Measurements from ENCODE around the gene LGALS9. TPM values are rescaled to one million over a fixed set of nuclear protein-coding genes. Genes with fewer than 3 reads are reported as not detected.
A peak's percentile ranks its signal among the peaks of the same experiment; 100 is the strongest.
"Not testable (repeated sequence)": the region's sequence is repeated elsewhere in the genome, so short reads cannot be mapped to it uniquely, and the experiment has no call there.

LGALS9 gene
- polyA plus RNA-seq, 1 donor = 30.0 TPM

DNA sequence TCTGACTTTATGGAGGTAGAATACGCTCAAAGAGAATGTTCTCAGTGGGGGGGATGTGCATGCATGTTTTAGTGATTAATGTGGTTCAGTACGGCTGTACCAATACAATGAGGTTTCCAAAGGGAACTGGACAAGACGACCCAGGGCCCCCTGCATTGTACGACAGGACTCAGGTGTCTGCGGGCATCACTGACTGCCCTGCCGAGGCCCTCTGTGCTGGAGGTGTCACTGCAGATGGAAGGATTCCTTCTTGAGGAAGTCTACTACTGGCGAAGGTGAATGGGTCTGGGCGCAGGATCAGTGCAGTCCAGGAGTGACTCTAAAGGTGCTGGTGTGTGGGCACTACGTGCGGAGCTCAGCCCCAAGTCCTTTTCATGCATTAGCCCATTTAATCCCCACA lies 3.5 kb upstream of the LGALS9 start:
- WGBS (ENCODE audit: insufficient coverage, low lambda C conversion rate) = no CpG with 5 or more reads among the region's 10 CpGs
- DNase-seq = no peak
- H3K27ac ChIP-seq (ENCODE audit: low read length) = no peak overlapping the region
- H3K9me3 ChIP-seq (ENCODE audit: control insufficient read depth, low read depth, low read length) = no peaks in the 10 kb centered on the region
- peaks cover 40% of the 10 kb centered on the region for H3K36me3 ChIP-seq (ENCODE audit: control insufficient read depth, insufficient read depth, low read length)
- H3K4me1 ChIP-seq (ENCODE audit: control insufficient read depth, insufficient read depth, low read length) = no peaks in the 10 kb centered on the region
- no peak overlapping the region for H3K4me3 ChIP-seq (ENCODE audit: low read length)
- H3K27me3 ChIP-seq (ENCODE audit: control insufficient read depth, insufficient read depth, low read length) = no peaks in the 10 kb centered on the region

DNA sequence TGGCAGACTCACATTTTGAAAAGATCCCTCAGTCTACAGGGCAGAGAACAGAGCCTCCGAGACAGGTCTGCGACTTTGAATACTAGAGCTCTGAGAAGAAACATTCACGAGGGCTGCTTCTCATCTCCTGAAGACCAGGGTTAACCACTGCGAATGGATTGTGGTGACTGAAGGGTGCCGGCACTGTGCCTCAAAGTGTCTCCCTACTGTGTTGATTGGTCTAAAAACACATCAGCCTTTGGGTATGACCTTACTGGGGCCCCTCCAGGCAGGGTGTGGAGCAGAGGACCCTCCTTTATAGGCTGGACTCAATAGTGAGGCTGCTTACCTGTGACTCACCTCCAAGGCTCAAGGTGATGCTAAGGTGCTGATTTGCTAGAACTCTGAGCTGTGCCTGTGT lies 2.6 kb upstream of the LGALS9 start:
- no peak for DNase-seq
- no CpG with 5 or more reads among the region's 5 CpGs for WGBS (ENCODE audit: insufficient coverage, low lambda C conversion rate)

DNA sequence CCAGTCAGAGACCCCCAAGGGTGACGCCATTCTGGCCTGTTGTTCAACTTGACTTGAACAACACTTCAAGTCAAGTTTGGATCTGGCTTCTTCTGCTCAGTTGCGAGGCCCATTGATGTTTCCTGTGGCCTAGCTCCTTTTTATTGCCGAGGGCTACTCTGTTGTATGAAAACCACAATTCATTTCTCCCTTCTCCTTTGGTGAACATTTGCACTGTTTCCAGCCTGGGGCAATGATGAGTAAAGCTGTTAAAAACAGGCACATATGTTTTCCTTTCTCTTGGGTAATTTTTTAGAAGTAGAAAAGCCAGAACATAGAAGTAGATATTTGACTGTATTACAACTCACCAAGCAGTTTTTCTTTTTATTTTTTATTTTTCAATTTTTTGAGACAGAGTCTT lies 1.7 kb upstream of the LGALS9 start:
- H3K27me3 ChIP-seq (ENCODE audit: control insufficient read depth, insufficient read depth, low read length); H3K4me3 ChIP-seq (ENCODE audit: low read length); DNase-seq; H3K27ac ChIP-seq (ENCODE audit: low read length); H3K9me3 ChIP-seq (ENCODE audit: control insufficient read depth, low read depth, low read length); H3K4me1 ChIP-seq (ENCODE audit: control insufficient read depth, insufficient read depth, low read length): not testable (repeated sequence)
- H3K36me3 ChIP-seq (ENCODE audit: control insufficient read depth, insufficient read depth, low read length) = peaks cover 22% of the 10 kb centered on the region
- no CpG with 5 or more reads among the region's 3 CpGs for WGBS (ENCODE audit: insufficient coverage, low lambda C conversion rate)

More for the DNA sequence above, 2.6 kb upstream of the LGALS9 start:
- H3K9me3 ChIP-seq (ENCODE audit: control insufficient read depth, low read depth, low read length) = no peaks in the 10 kb centered on the region
- H3K27me3 ChIP-seq (ENCODE audit: control insufficient read depth, insufficient read depth, low read length) = no peaks in the 10 kb centered on the region
- no peak overlapping the region for H3K4me3 ChIP-seq (ENCODE audit: low read length)
- H3K36me3 ChIP-seq (ENCODE audit: control insufficient read depth, insufficient read depth, low read length) = peaks cover 31% of the 10 kb centered on the region
- H3K4me1 ChIP-seq (ENCODE audit: control insufficient read depth, insufficient read depth, low read length) = no peaks in the 10 kb centered on the region
- H3K27ac ChIP-seq (ENCODE audit: low read length) = no peak overlapping the region

DNA sequence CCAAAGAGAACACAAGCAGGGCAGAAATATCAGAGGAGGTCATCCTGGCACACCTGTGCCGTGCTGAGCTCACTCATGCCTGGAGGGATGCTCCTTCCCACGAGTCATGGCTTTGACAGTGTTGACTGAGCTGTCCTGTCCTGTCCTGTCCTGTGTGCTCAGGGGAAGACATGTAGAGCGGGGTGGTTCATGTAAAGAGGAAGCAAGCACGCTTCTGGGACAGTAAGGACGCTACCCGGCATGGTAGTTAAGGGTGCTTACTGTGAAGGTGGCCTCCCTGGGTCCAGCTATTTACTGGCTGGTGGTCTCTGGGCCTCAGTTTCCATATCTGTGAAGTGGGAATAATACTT lies 398 bp downstream of the LGALS9 start:
- DNase-seq = no peak
- no peaks in the 10 kb centered on the region for H3K4me1 ChIP-seq (ENCODE audit: control insufficient read depth, insufficient read depth, low read length)
- no CpG with 5 or more reads among the region's 6 CpGs for WGBS (ENCODE audit: insufficient coverage, low lambda C conversion rate)
- H3K27ac ChIP-seq (ENCODE audit: low read length) = no peak overlapping the region
- H3K9me3 ChIP-seq (ENCODE audit: control insufficient read depth, low read depth, low read length) = no peaks in the 10 kb centered on the region
- H3K27me3 ChIP-seq (ENCODE audit: control insufficient read depth, insufficient read depth, low read length) = no peaks in the 10 kb centered on the region
- peaks cover 4% of the 10 kb centered on the region for H3K36me3 ChIP-seq (ENCODE audit: control insufficient read depth, insufficient read depth, low read length)
- peak overlapping the region; percentile 7 for H3K4me3 ChIP-seq (ENCODE audit: low read length)

DNA sequence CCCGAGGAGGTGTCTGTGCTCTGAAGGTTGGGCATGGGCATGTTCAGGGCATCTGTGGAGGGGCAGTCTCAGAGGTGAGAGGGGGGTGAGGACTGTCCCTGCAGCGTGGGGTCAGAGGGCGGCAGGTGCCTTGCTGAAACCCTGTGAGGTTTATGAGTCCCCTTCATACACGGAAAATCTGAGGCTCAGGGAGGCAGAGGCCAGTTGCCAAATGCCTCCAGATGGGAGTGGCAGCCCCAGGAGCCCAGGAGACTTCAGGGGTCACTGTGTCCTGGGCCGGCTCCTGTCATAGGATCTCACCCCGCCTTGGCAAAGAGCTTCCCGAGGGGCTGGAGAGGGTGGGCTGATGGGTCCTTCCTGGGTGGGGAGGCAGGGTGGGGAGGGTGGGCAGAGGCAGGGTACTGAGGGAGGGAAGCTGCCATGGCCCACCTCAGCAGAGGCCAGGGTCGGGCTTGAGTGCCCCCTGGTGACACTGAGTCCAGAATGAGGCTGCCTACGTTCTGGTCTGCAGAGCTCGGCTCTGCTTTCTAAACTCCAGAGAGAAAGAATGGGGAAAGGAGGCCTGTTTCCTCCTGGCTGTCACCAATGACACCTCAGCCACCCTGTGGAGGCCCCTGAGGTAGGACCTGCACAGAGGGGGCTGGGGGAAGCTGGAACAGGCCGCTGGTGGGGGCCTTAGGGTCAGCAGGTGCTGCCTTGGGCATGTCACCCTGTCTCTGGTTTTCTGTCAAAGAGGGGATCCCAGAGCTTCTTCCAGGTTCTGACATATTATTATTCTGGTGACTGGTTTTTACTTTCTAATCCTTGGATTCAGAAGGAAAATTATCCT lies 1.1 kb downstream of the LGALS9 start:
- Histone ChIP-seq H3K27ac (ENCODE audit: low read length) (no peak overlapping the region), H3K36me3 (ENCODE audit: control insufficient read depth, insufficient read depth, low read length) (no peaks in the 10 kb centered on the region), H3K4me1 (ENCODE audit: control insufficient read depth, insufficient read depth, low read length) (no peaks in the 10 kb centered on the region), H3K9me3 (ENCODE audit: control insufficient read depth, low read depth, low read length) (no peaks in the 10 kb centered on the region), H3K4me3 (ENCODE audit: low read length) (no peak overlapping the region), H3K27me3 (ENCODE audit: control insufficient read depth, insufficient read depth, low read length) (no peaks in the 10 kb centered on the region)
- DNase-seq = no peak
- no CpG with 5 or more reads among the region's 11 CpGs for WGBS (ENCODE audit: insufficient coverage, low lambda C conversion rate)

DNA sequence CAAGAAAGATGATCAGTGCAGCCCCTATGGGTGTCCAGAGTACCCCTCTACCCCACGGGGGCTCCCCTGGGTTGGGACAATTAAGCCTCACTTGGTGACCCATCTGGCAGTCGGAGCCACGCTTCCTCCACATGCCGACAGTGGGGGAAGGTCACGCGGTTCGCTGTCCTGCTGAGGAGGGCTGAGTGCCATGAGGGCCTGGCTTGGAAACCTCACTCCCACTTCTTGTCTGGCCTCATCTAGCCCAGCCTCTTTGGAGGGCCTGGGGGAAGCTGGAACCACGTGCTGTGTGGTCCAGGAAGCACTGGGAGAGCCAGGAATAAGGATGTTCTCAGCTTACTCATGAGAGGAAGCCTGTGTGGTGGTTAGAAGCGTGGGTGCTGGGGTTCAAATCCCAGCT lies 1.8 kb downstream of the LGALS9 start:
- not testable (repeated sequence) for H3K27me3 ChIP-seq (ENCODE audit: control insufficient read depth, insufficient read depth, low read length); H3K4me3 ChIP-seq (ENCODE audit: low read length); H3K36me3 ChIP-seq (ENCODE audit: control insufficient read depth, insufficient read depth, low read length); DNase-seq; H3K27ac ChIP-seq (ENCODE audit: low read length); H3K9me3 ChIP-seq (ENCODE audit: control insufficient read depth, low read depth, low read length); H3K4me1 ChIP-seq (ENCODE audit: control insufficient read depth, insufficient read depth, low read length)
- no CpG with 5 or more reads among the region's 9 CpGs for WGBS (ENCODE audit: insufficient coverage, low lambda C conversion rate)

DNA sequence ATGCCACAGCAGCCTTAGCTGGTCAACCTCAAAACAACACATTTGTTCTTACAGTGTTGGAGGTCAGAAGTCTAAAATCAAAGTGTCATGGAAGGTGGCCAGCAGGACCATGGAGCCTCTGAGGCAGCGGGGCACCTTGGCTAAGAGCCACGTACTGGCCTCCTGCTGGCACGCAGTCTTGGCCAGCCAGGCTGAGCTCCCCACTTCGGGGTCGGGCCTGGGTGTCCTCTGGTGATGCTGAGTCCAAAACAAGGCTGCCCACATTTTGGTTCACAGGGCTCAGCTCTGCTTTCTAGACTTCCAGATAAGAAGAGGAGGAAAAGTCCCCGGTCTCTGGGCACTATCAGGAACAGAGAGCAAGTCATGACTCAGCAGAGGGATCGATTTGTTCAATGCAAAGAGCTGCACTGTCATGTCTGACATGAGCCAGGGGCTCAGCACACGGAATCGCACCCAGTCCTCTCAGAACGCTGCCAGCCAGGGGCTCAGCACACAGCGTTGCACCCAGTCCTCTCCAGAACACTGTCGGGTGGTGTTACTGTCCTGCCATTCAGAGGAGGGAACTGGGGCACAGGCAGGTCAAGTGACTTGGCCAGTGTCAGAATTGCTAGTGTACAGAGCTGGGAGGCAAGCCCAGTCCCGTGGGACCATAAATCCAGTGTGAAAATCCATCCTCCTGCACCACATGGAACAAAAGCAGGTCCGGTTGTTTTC lies 2.5 kb downstream of the LGALS9 start:
- 100% methylated on average over 1 of the region's 14 CpGs for WGBS (ENCODE audit: insufficient coverage, low lambda C conversion rate)
- no peaks in the 10 kb centered on the region for H3K27me3 ChIP-seq (ENCODE audit: control insufficient read depth, insufficient read depth, low read length)
- DNase-seq = no peak
- H3K27ac ChIP-seq (ENCODE audit: low read length) = no peak overlapping the region
- no peaks in the 10 kb centered on the region for H3K4me1 ChIP-seq (ENCODE audit: control insufficient read depth, insufficient read depth, low read length)
- H3K4me3 ChIP-seq (ENCODE audit: low read length) = no peak overlapping the region
- no peaks in the 10 kb centered on the region for H3K9me3 ChIP-seq (ENCODE audit: control insufficient read depth, low read depth, low read length)
- H3K36me3 ChIP-seq (ENCODE audit: control insufficient read depth, insufficient read depth, low read length) = no peaks in the 10 kb centered on the region

DNA sequence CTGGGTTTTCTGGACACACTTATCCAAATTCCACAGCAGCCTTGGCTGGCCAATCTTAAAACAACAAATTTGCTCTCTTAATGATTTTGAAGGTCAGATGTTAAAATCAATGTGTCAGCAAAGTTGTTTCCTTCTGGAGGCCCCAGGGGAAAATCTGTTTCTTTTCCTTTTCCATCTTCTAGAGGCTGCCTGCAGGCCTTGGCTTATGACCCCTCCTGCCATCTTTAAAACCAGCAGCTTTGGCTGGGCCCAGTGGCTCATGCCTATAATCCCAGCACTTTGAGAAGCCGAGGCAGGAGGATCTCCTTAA lies 3.0 kb downstream of the LGALS9 start:
- H3K36me3 ChIP-seq (ENCODE audit: control insufficient read depth, insufficient read depth, low read length) = no peaks in the 10 kb centered on the region
- no peaks in the 10 kb centered on the region for H3K4me1 ChIP-seq (ENCODE audit: control insufficient read depth, insufficient read depth, low read length)
- H3K27me3 ChIP-seq (ENCODE audit: control insufficient read depth, insufficient read depth, low read length) = no peaks in the 10 kb centered on the region
- no peak for DNase-seq
- no CpG with 5 or more reads among the region's 1 CpG for WGBS (ENCODE audit: insufficient coverage, low lambda C conversion rate)
- no peaks in the 10 kb centered on the region for H3K9me3 ChIP-seq (ENCODE audit: control insufficient read depth, low read depth, low read length)
- no peak overlapping the region for H3K27ac ChIP-seq (ENCODE audit: low read length)
- H3K4me3 ChIP-seq (ENCODE audit: low read length) = no peak overlapping the region

DNA sequence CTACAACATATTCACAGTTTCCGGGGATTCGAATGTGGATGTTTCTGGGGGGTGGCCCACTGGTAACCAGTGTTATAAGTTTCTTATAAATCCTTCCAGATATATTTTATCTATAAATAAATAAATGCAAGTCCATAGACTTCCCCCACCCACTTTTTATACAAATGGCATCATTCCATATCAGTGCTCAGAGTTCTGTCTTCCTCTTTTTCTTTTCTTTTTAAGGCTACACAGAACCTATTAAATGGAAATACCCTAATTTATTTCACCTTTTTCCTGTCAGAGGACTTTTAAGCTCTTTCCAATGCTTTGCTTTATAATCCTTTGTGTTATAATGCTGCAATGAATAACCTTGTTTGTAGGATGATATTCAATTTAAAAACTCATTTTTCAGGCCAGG lies 3.8 kb downstream of the LGALS9 start:
- H3K9me3 ChIP-seq (ENCODE audit: control insufficient read depth, low read depth, low read length) = no peaks in the 10 kb centered on the region
- H3K4me1 ChIP-seq (ENCODE audit: control insufficient read depth, insufficient read depth, low read length) = no peaks in the 10 kb centered on the region
- no CpG with 5 or more reads among the region's 2 CpGs for WGBS (ENCODE audit: insufficient coverage, low lambda C conversion rate)
- no peak overlapping the region for H3K27ac ChIP-seq (ENCODE audit: low read length)
- H3K4me3 ChIP-seq (ENCODE audit: low read length) = no peak overlapping the region
- no peak for DNase-seq
- H3K36me3 ChIP-seq (ENCODE audit: control insufficient read depth, insufficient read depth, low read length) = no peaks in the 10 kb centered on the region
- H3K27me3 ChIP-seq (ENCODE audit: control insufficient read depth, insufficient read depth, low read length) = no peaks in the 10 kb centered on the region

DNA sequence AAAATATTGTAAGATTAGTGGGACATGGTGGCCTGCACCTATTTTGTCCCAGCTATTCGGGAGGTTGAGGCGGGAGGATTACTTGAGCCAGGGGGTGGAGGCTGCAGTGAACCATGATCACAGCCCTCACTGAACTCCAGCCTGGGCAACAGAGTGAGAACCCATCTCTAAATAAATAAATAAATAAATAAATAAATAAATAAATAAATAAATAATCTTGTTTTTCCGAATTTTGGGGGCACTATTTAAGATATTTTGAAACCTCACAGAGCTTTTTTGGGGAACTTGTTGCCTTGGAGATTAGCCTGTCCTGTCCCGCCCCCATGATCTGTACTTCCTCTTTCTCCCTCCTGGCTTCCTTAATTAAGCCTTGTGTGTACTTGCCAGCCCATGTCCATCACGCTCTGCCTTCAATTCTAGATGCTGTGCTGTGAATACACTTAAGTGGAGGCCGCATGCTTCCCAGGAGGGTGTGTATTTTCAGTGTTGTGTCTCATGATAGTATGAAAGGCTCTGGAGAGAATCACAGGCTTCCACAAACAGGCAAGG lies 4.4 kb downstream of the LGALS9 start:
- H3K36me3 ChIP-seq (ENCODE audit: control insufficient read depth, insufficient read depth, low read length) = no peaks in the 10 kb centered on the region
- no peak for DNase-seq
- H3K4me1 ChIP-seq (ENCODE audit: control insufficient read depth, insufficient read depth, low read length) = no peaks in the 10 kb centered on the region
- no peaks in the 10 kb centered on the region for H3K27me3 ChIP-seq (ENCODE audit: control insufficient read depth, insufficient read depth, low read length)
- 80% methylated on average over 1 of the region's 6 CpGs for WGBS (ENCODE audit: insufficient coverage, low lambda C conversion rate)
- no peaks in the 10 kb centered on the region for H3K9me3 ChIP-seq (ENCODE audit: control insufficient read depth, low read depth, low read length)
- H3K4me3 ChIP-seq (ENCODE audit: low read length) = no peak overlapping the region
- H3K27ac ChIP-seq (ENCODE audit: low read length) = no peak overlapping the region
